ENCODE data around the gene XKR3. TPM values are rescaled to one million over a fixed set of nuclear protein-coding genes. Genes with fewer than 3 reads are reported as not detected.

The XKR3 gene
- total and polyA plus RNA-seq, 2 experiments from 2014 or later = 0.33 to 0.98 TPM

DNA sequence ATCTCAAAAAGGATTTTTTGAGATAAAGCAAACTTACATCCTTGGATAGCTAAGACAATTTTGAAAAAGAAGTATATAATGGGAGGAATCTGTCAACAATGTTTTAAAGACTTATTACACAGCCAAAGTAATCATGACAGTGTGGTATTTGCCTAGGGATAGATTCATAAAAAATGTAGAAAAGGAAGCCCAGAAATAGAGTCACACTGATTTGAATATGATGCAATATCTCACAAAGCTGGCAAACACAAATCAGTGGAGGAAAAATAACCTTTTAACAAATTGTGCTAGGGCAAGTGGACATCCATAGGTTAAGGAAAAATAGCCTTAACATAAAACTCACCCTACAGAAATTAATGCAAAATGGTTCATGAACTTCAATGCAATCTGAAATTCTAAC lies 6.0 kb downstream of the XKR3 start:
- Histone ChIP-seq H3K9me3 (ENCODE audit: low read depth) (no peaks in the 10 kb centered on the region), H3K27me3 (no peaks in the 10 kb centered on the region), H3K4me2 (no peak overlapping the region), H2AFZ (no peak overlapping the region), H3K27ac (no peak overlapping the region), H3K4me1 (ENCODE audit: insufficient read depth) (no peaks in the 10 kb centered on the region), H3K36me3 (replicated peaks; ENCODE audit: insufficient read depth, low read depth) (no peaks in the 10 kb centered on the region), H3K9me2 (replicated peaks; ENCODE audit: insufficient read depth) (no peaks in the 10 kb centered on the region), H3K79me2 (no peaks in the 10 kb centered on the region), H3K4me3 (no peak overlapping the region), H4K20me1 (ENCODE audit: insufficient read depth, poor library complexity, severe bottlenecking) (no peaks in the 10 kb centered on the region)
- TF ChIP-seq, protein P1, sequence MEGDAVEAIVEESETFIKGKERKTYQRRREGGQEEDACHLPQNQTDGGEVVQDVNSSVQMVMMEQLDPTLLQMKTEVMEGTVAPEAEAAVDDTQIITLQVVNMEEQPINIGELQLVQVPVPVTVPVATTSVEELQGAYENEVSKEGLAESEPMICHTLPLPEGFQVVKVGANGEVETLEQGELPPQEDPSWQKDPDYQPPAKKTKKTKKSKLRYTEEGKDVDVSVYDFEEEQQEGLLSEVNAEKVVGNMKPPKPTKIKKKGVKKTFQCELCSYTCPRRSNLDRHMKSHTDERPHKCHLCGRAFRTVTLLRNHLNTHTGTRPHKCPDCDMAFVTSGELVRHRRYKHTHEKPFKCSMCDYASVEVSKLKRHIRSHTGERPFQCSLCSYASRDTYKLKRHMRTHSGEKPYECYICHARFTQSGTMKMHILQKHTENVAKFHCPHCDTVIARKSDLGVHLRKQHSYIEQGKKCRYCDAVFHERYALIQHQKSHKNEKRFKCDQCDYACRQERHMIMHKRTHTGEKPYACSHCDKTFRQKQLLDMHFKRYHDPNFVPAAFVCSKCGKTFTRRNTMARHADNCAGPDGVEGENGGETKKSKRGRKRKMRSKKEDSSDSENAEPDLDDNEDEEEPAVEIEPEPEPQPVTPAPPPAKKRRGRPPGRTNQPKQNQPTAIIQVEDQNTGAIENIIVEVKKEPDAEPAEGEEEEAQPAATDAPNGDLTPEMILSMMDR (IDR thresholded peaks at IDR 0.05; ENCODE audit: poor library complexity) = no peak
- TF ChIP-seq EZH2phosphoT487 (IDR thresholded peaks at IDR 0.05; ENCODE audit: low read depth, severe bottlenecking, unreplicated experiment) (no peak), EZH2 (IDR thresholded peaks at IDR 0.05; ENCODE audit: borderline replicate concordance) (no peak)
- DNase-seq (ENCODE audit: low spot score) = no peak

- no peak for DNase-seq (ENCODE audit: low spot score)
- Histone ChIP-seq H3K4me2 (no peak overlapping the region), H3K4me1 (ENCODE audit: insufficient read depth) (no peaks in the 10 kb centered on the region), H4K20me1 (ENCODE audit: insufficient read depth, poor library complexity, severe bottlenecking) (no peaks in the 10 kb centered on the region), H3K4me3 (no peak overlapping the region), H3K79me2 (no peaks in the 10 kb centered on the region), H3K9me3 (ENCODE audit: low read depth) (no peaks in the 10 kb centered on the region), H2AFZ (no peak overlapping the region), H3K27ac (no peak overlapping the region), H3K27me3 (no peaks in the 10 kb centered on the region), H3K9me2 (replicated peaks; ENCODE audit: insufficient read depth) (no peaks in the 10 kb centered on the region), H3K36me3 (replicated peaks; ENCODE audit: insufficient read depth, low read depth) (no peaks in the 10 kb centered on the region)
- 55% methylated on average over 2 of the region's 2 CpGs for WGBS (ENCODE audit: low lambda C conversion rate, missing lambda C conversion rate)
- TF ChIP-seq, protein P1 (IDR thresholded peaks at IDR 0.05; ENCODE audit: poor library complexity) = no peak
- TF ChIP-seq EZH2phosphoT487 (IDR thresholded peaks at IDR 0.05; ENCODE audit: low read depth, severe bottlenecking, unreplicated experiment) (no peak), EZH2 (IDR thresholded peaks at IDR 0.05; ENCODE audit: borderline replicate concordance) (no peak)
Measured at GRCh38 chr22:16818538-16818937, 6.7 kb downstream of the XKR3 start.

- Histone ChIP-seq H3K27ac (no peak overlapping the region), H3K79me2 (no peaks in the 10 kb centered on the region), H3K4me3 (no peak overlapping the region), H2AFZ (no peak overlapping the region), H3K4me2 (no peak overlapping the region), H3K27me3 (no peaks in the 10 kb centered on the region), H3K4me1 (ENCODE audit: insufficient read depth) (no peaks in the 10 kb centered on the region), H3K36me3 (replicated peaks; ENCODE audit: insufficient read depth, low read depth) (no peaks in the 10 kb centered on the region), H3K9me3 (ENCODE audit: low read depth) (no peaks in the 10 kb centered on the region), H3K9me2 (replicated peaks; ENCODE audit: insufficient read depth) (no peaks in the 10 kb centered on the region), H4K20me1 (ENCODE audit: insufficient read depth, poor library complexity, severe bottlenecking) (no peaks in the 10 kb centered on the region)
- DNase-seq (ENCODE audit: low spot score) = no peak
- TF ChIP-seq, protein P1 (IDR thresholded peaks at IDR 0.05; ENCODE audit: poor library complexity) = no peak
- no peak for TF ChIP-seq EZH2 (IDR thresholded peaks at IDR 0.05; ENCODE audit: borderline replicate concordance)
- no peak for TF ChIP-seq EZH2phosphoT487 (IDR thresholded peaks at IDR 0.05; ENCODE audit: low read depth, severe bottlenecking, unreplicated experiment)
- 74% methylated on average over 1 of the region's 1 CpG for WGBS (ENCODE audit: low lambda C conversion rate, missing lambda C conversion rate)
Measured at GRCh38 chr22:16815073-16815472, 10.1 kb downstream of the XKR3 start.
